ENCODE measurements around the gene LCN12. TPM values are rescaled to one million over a fixed set of nuclear protein-coding genes. Genes with fewer than 3 reads are reported as not detected.
A peak's percentile ranks its signal among the peaks of the same experiment; 100 is the strongest.

Gene LCN12
- total RNA-seq, 1 donor from 2014 or later, result 2.3 TPM

- Mint-ChIP-seq H3K4me3 (no peak within 1 kb of the TSS), H3K27me3 (peaks cover 21% of the 10 kb centered on the region), H3K27ac (no peak within 1 kb of the TSS), H3K36me3 (ENCODE audit: low read depth) (no peaks in the 10 kb centered on the region), H3K9me3 (no peaks in the 10 kb centered on the region), H3K4me1 (no peaks in the 10 kb centered on the region)
- DNase-seq, result no peak
- intact Hi-C loops (cut with micrococcal nuclease), result no loop called here
These were observed 30.4 kb downstream of the LCN12 start, which contains the start of gene LCNL1 for GRCh38 chr9:136982232-136983051. Gene LCNL1, plus strand, starts transcription at chr9:136982993. Its CDS starts 594 bp downstream, at chr9:136983587.

- Mint-ChIP-seq H3K4me3 (no peak overlapping the region), H3K4me1 (no peaks in the 10 kb centered on the region), H3K9me3 (no peaks in the 10 kb centered on the region), H3K36me3 (ENCODE audit: low read depth) (no peaks in the 10 kb centered on the region), H3K27ac (no peak overlapping the region), H3K27me3 (peaks cover 24% of the 10 kb centered on the region)
- intact Hi-C loops (cut with micrococcal nuclease), result no loop called here
- no peak for DNase-seq
These were observed 31.1 kb downstream of the LCN12 start for GRCh38 chr9:136983167-136983566.

GRCh38 chr9:136983656-136984314 lies 31.7 kb downstream of the LCN12 start:
- H3K36me3 Mint-ChIP-seq (ENCODE audit: low read depth), result no peaks in the 10 kb centered on the region
- H3K4me3 Mint-ChIP-seq, result no peak overlapping the region
- intact Hi-C loops (cut with micrococcal nuclease), result no loop called here
- no peak overlapping the region for H3K27ac Mint-ChIP-seq
- no peak for DNase-seq
- H3K9me3 Mint-ChIP-seq, result no peaks in the 10 kb centered on the region
- peaks cover 28% of the 10 kb centered on the region for H3K27me3 Mint-ChIP-seq
- no peaks in the 10 kb centered on the region for H3K4me1 Mint-ChIP-seq

- Mint-ChIP-seq H3K27ac (no peak overlapping the region), H3K4me1 (no peaks in the 10 kb centered on the region), H3K4me3 (no peak overlapping the region), H3K36me3 (ENCODE audit: low read depth) (no peaks in the 10 kb centered on the region), H3K9me3 (no peaks in the 10 kb centered on the region), H3K27me3 (peaks cover 30% of the 10 kb centered on the region)
- DNase-seq, result no peak
- intact Hi-C loops (cut with micrococcal nuclease), result no loop called here
These were observed 32.5 kb downstream of the LCN12 start for GRCh38 chr9:136984464-136985026.

- Mint-ChIP-seq H3K4me1 (no peaks in the 10 kb centered on the region), H3K4me3 (no peak overlapping the region), H3K9me3 (no peaks in the 10 kb centered on the region), H3K27me3 (peaks cover 36% of the 10 kb centered on the region), H3K27ac (no peak overlapping the region), H3K36me3 (ENCODE audit: low read depth) (no peaks in the 10 kb centered on the region)
- no peak for DNase-seq
- intact Hi-C loops (cut with micrococcal nuclease), result no loop called here
These were observed 33.0 kb downstream of the LCN12 start for GRCh38 chr9:136985027-136985602.

- no peak for DNase-seq
- Mint-ChIP-seq H3K27ac (no peak overlapping the region), H3K27me3 (peaks cover 40% of the 10 kb centered on the region), H3K9me3 (no peaks in the 10 kb centered on the region), H3K4me1 (peaks cover 2% of the 10 kb centered on the region), H3K4me3 (no peak overlapping the region), H3K36me3 (ENCODE audit: low read depth) (no peaks in the 10 kb centered on the region)
- intact Hi-C loops (cut with micrococcal nuclease), result no loop called here
These were observed 33.8 kb downstream of the LCN12 start for GRCh38 chr9:136985853-136986252.

GRCh38 chr9:136988872-136989271 lies 36.8 kb downstream of the LCN12 start:
- Mint-ChIP-seq H3K27me3 (peaks cover 37% of the 10 kb centered on the region), H3K4me1 (peaks cover 13% of the 10 kb centered on the region), H3K9me3 (no peaks in the 10 kb centered on the region), H3K4me3 (no peak overlapping the region), H3K27ac (no peak overlapping the region), H3K36me3 (ENCODE audit: low read depth) (peaks cover 12% of the 10 kb centered on the region)
- intact Hi-C loops (cut with micrococcal nuclease), result no loop called here
- no peak for DNase-seq

GRCh38 chr9:136990242-136990911 lies 38.3 kb downstream of the LCN12 start:
- Mint-ChIP-seq H3K27me3 (peaks cover 29% of the 10 kb centered on the region), H3K9me3 (no peaks in the 10 kb centered on the region), H3K36me3 (ENCODE audit: low read depth) (peaks cover 16% of the 10 kb centered on the region), H3K4me1 (peaks cover 14% of the 10 kb centered on the region), H3K27ac (peak overlapping the region; percentile 23), H3K4me3 (peak overlapping the region; percentile 87)
- no peak for DNase-seq
- intact Hi-C loops (cut with micrococcal nuclease), result no loop called here

- Mint-ChIP-seq H3K4me1 (peaks cover 19% of the 10 kb centered on the region), H3K9me3 (no peaks in the 10 kb centered on the region), H3K27ac (peak within 1 kb of the TSS; percentile 90), H3K27me3 (peaks cover 21% of the 10 kb centered on the region), H3K36me3 (ENCODE audit: low read depth) (peaks cover 18% of the 10 kb centered on the region), H3K4me3 (peak within 1 kb of the TSS; percentile 87)
- intact Hi-C loops (cut with micrococcal nuclease), result loop anchor here (1.0 to 2.0 kb wide), 5 partner anchors 13 to 201 kb away; partner anchors contain the start of genes FBXW5 and TMEM141
- peak; percentile 99 for DNase-seq
These were observed 40.1 kb downstream of the LCN12 start, which contains the start of gene PAXX for GRCh38 chr9:136991993-136992818. Gene PAXX, plus strand, starts transcription at chr9:136992422. Its CDS starts 22 bp downstream, at chr9:136992444.

- Mint-ChIP-seq H3K9me3 (no peaks in the 10 kb centered on the region), H3K36me3 (ENCODE audit: low read depth) (peaks cover 18% of the 10 kb centered on the region), H3K4me1 (peaks cover 23% of the 10 kb centered on the region), H3K4me3 (peak overlapping the region; percentile 87), H3K27ac (peak overlapping the region; percentile 90), H3K27me3 (peaks cover 18% of the 10 kb centered on the region)
- intact Hi-C loops (cut with micrococcal nuclease), result loop anchor here (1.0 to 2.0 kb wide), 5 partner anchors 14 to 202 kb away; partner anchors contain the start of genes FBXW5 and TMEM141
- no peak for DNase-seq
These were observed 40.8 kb downstream of the LCN12 start for GRCh38 chr9:136992819-136993369.

- Mint-ChIP-seq H3K27me3 (peaks cover 10% of the 10 kb centered on the region), H3K9me3 (no peaks in the 10 kb centered on the region), H3K36me3 (ENCODE audit: low read depth) (peaks cover 18% of the 10 kb centered on the region), H3K4me3 (peak overlapping the region; percentile 87), H3K27ac (no peak overlapping the region), H3K4me1 (peaks cover 31% of the 10 kb centered on the region)
- intact Hi-C loops (cut with micrococcal nuclease), result no loop called here
- no peak for DNase-seq
These were observed 42.3 kb downstream of the LCN12 start for GRCh38 chr9:136994180-136994887.

GRCh38 chr9:136994888-136995230 lies 42.8 kb downstream of the LCN12 start:
- peaks cover 33% of the 10 kb centered on the region for H3K4me1 Mint-ChIP-seq
- no peak overlapping the region for H3K27ac Mint-ChIP-seq
- H3K36me3 Mint-ChIP-seq (ENCODE audit: low read depth), result peaks cover 18% of the 10 kb centered on the region
- H3K9me3 Mint-ChIP-seq, result no peaks in the 10 kb centered on the region
- peaks cover 7% of the 10 kb centered on the region for H3K27me3 Mint-ChIP-seq
- no peak for DNase-seq
- H3K4me3 Mint-ChIP-seq, result no peak overlapping the region
- intact Hi-C loops (cut with micrococcal nuclease), result no loop called here

Data from activated CD4-positive, alpha-beta T cell treated with anti-CD3 and anti-CD28 coated beads, Interleukin-2, amount 10 ng/mL, durations not matched to agents 24 days and 14 days (primary cell).